ENCODE measurements around the gene DLX2. TPM values are rescaled to one million over a fixed set of nuclear protein-coding genes. Genes with fewer than 3 reads are reported as not detected.
A peak's percentile ranks its signal among the peaks of the same experiment; 100 is the strongest.

The DLX2 gene
- total and polyA plus RNA-seq, 2 of the 13 experiments (the other 11 are each of a cell fraction or from before 2014, with no cell fraction given) = 0.07 to 0.15 TPM

DNA sequence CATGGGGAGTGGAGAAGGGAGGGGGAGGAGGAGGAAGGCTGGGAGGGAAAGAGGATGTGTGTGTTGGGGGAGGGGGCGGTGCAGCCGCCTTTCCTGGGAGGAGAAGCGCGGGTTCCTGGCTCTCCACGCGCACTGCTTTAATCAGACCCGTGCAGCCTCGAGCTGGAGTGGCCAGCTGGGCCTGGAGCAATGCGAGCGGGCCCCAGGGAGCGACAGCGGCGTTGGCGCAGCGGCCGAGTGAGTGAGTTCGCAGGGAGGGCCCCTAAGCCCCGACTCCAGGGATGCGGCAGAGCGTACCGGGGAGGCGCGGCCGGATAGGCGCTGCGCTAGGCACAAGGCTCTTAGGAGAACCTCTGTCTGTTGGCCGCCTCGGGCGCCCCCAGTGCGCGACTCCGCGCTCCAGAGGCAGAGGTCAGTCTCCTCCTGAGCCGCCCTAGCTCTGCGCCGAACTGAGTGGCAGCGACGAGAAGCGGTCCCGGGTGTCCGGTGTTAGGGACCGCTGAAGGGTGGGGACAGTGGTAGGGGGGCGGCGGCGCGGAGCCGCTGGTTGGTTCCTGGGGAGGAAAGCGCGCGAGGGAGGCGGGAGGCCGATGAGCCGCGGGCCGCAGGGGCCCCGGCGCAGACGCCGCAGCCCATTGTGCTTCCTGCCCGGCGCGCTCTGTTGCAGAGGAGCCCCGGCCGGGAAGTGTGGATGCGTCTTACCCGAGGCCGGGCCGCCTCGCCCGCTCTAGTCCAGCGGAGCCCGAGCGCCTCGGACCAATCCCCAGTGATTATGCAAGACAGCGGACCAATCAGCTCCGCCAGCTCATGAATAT lies 17.8 kb downstream of the DLX2 start (continued):
- TF ChIP-seq, protein P1, sequence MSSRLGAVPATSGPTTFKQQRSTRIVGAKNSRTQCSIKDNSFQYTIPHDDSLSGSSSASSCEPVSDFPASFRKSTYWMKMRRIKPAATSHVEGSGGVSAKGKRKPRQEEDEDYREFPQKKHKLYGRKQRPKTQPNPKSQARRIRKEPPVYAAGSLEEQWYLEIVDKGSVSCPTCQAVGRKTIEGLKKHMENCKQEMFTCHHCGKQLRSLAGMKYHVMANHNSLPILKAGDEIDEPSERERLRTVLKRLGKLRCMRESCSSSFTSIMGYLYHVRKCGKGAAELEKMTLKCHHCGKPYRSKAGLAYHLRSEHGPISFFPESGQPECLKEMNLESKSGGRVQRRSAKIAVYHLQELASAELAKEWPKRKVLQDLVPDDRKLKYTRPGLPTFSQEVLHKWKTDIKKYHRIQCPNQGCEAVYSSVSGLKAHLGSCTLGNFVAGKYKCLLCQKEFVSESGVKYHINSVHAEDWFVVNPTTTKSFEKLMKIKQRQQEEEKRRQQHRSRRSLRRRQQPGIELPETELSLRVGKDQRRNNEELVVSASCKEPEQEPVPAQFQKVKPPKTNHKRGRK (CRISPR knock-in tag; IDR thresholded peaks at IDR 0.05) = no peak
- TF ChIP-seq NR2F2 (IDR thresholded peaks at IDR 0.05; ENCODE audit: borderline replicate concordance, low read depth) = no peak
- TF ChIP-seq ZMYM2 (CRISPR knock-in tag; IDR thresholded peaks at IDR 0.05) = 0 out of 2 replicates have a peak, but pooled peaks have one; percentile 24
- no peak for TF ChIP-seq FOXP1 (IDR thresholded peaks at IDR 0.05)
- TF ChIP-seq FOXP1 (CRISPR knock-in tag; IDR thresholded peaks at IDR 0.05) = no peak
- no peak for TF ChIP-seq ZNF552 (CRISPR knock-in tag; IDR thresholded peaks at IDR 0.05; ENCODE audit: borderline replicate concordance)
- TF ChIP-seq, protein P2, sequence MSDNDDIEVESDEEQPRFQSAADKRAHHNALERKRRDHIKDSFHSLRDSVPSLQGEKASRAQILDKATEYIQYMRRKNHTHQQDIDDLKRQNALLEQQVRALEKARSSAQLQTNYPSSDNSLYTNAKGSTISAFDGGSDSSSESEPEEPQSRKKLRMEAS (IDR thresholded peaks at IDR 0.05) = peak; percentile 68
- TF ChIP-seq SNAPC2 (CRISPR knock-in tag; IDR thresholded peaks at IDR 0.05) = no peak; the same call in none of the 2 replicates
- TF ChIP-seq ZSCAN12 (CRISPR knock-in tag; IDR thresholded peaks at IDR 0.05) = peak; percentile 43; the same call in 1 of the 2 replicates
- TF ChIP-seq RXRA (CRISPR knock-in tag; IDR thresholded peaks at IDR 0.05) = peak; percentile 70
- TF ChIP-seq SP1 (IDR thresholded peaks at IDR 0.05) = no peak
- no peak for TF ChIP-seq SP1 (CRISPR knock-in tag; IDR thresholded peaks at IDR 0.05)
- TF ChIP-seq ZNF263 (CRISPR knock-in tag; IDR thresholded peaks at IDR 0.05) = peak; percentile 16; the same call in 1 of the 2 replicates
- 0 out of 2 replicates have a peak, but pooled peaks have one; percentile 17 for TF ChIP-seq SPEN (CRISPR knock-in tag; IDR thresholded peaks at IDR 0.05; ENCODE audit: low read depth)
- TF ChIP-seq ZNF446 (CRISPR knock-in tag; IDR thresholded peaks at IDR 0.05) = peak; percentile 79
- TF ChIP-seq, protein P3, sequence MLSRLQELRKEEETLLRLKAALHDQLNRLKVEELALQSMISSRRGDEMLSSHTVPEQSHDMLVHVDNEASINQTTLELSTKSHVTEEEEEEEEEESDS (CRISPR knock-in tag; IDR thresholded peaks at IDR 0.05; ENCODE audit: borderline replicate concordance) = no peak
- TF ChIP-seq, protein P4, sequence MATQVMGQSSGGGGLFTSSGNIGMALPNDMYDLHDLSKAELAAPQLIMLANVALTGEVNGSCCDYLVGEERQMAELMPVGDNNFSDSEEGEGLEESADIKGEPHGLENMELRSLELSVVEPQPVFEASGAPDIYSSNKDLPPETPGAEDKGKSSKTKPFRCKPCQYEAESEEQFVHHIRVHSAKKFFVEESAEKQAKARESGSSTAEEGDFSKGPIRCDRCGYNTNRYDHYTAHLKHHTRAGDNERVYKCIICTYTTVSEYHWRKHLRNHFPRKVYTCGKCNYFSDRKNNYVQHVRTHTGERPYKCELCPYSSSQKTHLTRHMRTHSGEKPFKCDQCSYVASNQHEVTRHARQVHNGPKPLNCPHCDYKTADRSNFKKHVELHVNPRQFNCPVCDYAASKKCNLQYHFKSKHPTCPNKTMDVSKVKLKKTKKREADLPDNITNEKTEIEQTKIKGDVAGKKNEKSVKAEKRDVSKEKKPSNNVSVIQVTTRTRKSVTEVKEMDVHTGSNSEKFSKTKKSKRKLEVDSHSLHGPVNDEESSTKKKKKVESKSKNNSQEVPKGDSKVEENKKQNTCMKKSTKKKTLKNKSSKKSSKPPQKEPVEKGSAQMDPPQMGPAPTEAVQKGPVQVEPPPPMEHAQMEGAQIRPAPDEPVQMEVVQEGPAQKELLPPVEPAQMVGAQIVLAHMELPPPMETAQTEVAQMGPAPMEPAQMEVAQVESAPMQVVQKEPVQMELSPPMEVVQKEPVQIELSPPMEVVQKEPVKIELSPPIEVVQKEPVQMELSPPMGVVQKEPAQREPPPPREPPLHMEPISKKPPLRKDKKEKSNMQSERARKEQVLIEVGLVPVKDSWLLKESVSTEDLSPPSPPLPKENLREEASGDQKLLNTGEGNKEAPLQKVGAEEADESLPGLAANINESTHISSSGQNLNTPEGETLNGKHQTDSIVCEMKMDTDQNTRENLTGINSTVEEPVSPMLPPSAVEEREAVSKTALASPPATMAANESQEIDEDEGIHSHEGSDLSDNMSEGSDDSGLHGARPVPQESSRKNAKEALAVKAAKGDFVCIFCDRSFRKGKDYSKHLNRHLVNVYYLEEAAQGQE (IDR thresholded peaks at IDR 0.05; ENCODE audit: borderline replicate concordance in 1 of 2, low read depth in 1 of 2, low read length in 2 of 2) = no peak
- no peak for TF ChIP-seq PTBP1 (IDR thresholded peaks at IDR 0.05; ENCODE audit: low read depth, low read length, poor library complexity, severe bottlenecking)
- 0 out of 2 replicates have a peak, but pooled peaks have one; percentile 70 for TF ChIP-seq ZNF605 (CRISPR knock-in tag; IDR thresholded peaks at IDR 0.05)
- TF ChIP-seq, protein P5, sequence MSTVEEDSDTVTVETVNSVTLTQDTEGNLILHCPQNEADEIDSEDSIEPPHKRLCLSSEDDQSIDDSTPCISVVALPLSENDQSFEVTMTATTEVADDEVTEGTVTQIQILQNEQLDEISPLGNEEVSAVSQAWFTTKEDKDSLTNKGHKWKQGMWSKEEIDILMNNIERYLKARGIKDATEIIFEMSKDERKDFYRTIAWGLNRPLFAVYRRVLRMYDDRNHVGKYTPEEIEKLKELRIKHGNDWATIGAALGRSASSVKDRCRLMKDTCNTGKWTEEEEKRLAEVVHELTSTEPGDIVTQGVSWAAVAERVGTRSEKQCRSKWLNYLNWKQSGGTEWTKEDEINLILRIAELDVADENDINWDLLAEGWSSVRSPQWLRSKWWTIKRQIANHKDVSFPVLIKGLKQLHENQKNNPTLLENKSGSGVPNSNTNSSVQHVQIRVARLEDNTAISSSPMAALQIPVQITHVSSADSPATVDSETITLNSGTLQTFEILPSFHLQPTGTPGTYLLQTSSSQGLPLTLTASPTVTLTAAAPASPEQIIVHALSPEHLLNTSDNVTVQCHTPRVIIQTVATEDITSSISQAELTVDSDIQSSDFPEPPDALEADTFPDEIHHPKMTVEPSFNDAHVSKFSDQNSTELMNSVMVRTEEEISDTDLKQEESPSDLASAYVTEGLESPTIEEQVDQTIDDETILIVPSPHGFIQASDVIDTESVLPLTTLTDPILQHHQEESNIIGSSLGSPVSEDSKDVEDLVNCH (CRISPR knock-in tag; IDR thresholded peaks at IDR 0.05) = 0 out of 2 replicates have a peak, but pooled peaks have one; percentile 28
- TF ChIP-seq ZNF652 (CRISPR knock-in tag; IDR thresholded peaks at IDR 0.05; ENCODE audit: borderline replicate concordance, low read depth) = no peak
- TF ChIP-seq RAD51 (IDR thresholded peaks at IDR 0.05; ENCODE audit: borderline replicate concordance) = no peak
- no peak for TF ChIP-seq PLRG1 (conservative IDR thresholded peaks at IDR 0.05)
